ENCODE data around the gene SLC22A23. TPM values are rescaled to one million over a fixed set of nuclear protein-coding genes. Genes with fewer than 3 reads are reported as not detected.

SLC22A23 gene
- total and polyA plus RNA-seq, 2 donors (not counting 1 experiment from before 2014, with no cell fraction given), result 0.18 to 1.4 TPM

DNA sequence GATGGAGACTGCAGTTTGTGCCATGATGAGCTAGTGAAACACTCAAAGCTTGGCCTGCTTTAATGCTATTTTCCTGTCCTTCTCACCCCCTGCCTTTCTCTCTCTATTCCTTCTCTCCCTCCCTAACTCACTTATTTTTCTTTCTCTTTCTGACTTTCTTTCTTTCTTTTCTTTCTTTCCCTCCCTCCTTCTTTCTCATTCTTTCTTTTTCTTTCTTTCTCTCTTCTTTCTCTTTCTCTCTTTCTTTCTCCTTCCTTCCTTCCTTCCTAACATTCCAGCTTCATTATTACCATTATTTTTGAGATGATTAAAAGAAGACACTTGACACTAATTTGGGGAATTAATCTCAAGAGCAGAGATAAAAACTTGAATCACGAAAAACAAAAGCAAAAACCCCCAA, 39.5 kb upstream of the SLC22A23 start:
- Histone ChIP-seq H3K9ac (ENCODE audit: low read length) (no peak overlapping the region), H3K27me3 (replicated peaks in 1 of 4; ENCODE audit: control extremely low read depth in 1 of 4, control insufficient read depth in 3 of 4, insufficient read depth in 4 of 4, low read length in 3 of 4) (peaks cover 0 to 22% (median 0%) of the 10 kb centered on the region in 4 experiments), H3K9me3 (ENCODE audit: control extremely low read depth in 1 of 3, control insufficient read depth in 2 of 3, insufficient read depth in 1 of 3, low read length in 2 of 3) (peaks cover 0 to 2% (median 0%) of the 10 kb centered on the region in 3 donors), H3K4me2 (replicated peaks; ENCODE audit: low read depth, low read length, poor library complexity, severe bottlenecking) (no peak overlapping the region), H4K20me1 (ENCODE audit: control insufficient read depth, insufficient read depth, low read length, poor library complexity, severe bottlenecking) (no peaks in the 10 kb centered on the region), H3K27ac (ENCODE audit: low read length in 2 of 2) (no peak overlapping the region), H2AFZ (ENCODE audit: insufficient read depth, low read depth, low read length, poor library complexity, severe bottlenecking) (no peak overlapping the region), H3K79me2 (ENCODE audit: control insufficient read depth, insufficient read depth, low read length) (no peaks in the 10 kb centered on the region), H3K36me3 (replicated peaks in 1 of 2; ENCODE audit: control extremely low read depth in 1 of 2, control insufficient read depth in 1 of 2, extremely low read depth in 1 of 2, insufficient read depth in 2 of 2, low read length in 1 of 2) (no peaks in the 10 kb centered on the region), H3K4me1 (ENCODE audit: control insufficient read depth in 2 of 2, insufficient read depth in 2 of 2, low read length in 2 of 2) (no peaks in the 10 kb centered on the region), H3K4me3 (ENCODE audit: control extremely low read depth in 1 of 5, extremely low read depth in 1 of 5, insufficient read depth in 1 of 5, low read depth in 2 of 5, low read length in 4 of 5) (no peak overlapping the region)
- DNase-seq (no peak), ATAC-seq (ENCODE audit: low read depth) (no peak)
- intact Hi-C loops (cut with micrococcal nuclease), result no loop called here
- TF ChIP-seq CTCF (IDR thresholded peaks at IDR 0.05), result peak; percentile 22
- TF ChIP-seq EZH2 (IDR thresholded peaks at IDR 0.05; ENCODE audit: borderline replicate concordance, insufficient read depth, low read depth, low read length, poor library complexity, severe bottlenecking), result no peak
- peaks cover 40% of the 10 kb centered on the region for H3K27me3 Mint-ChIP-seq
- POLR2A ChIA-PET, result no interaction called here
- H3K4me3 Mint-ChIP-seq, result no peak overlapping the region
- CTCF ChIA-PET, result no interaction called here
- H3K9me3 Mint-ChIP-seq (ENCODE audit: insufficient read depth), result no peaks in the 10 kb centered on the region
- H3K27ac Mint-ChIP-seq, result no peak overlapping the region
- no peaks in the 10 kb centered on the region for H3K4me1 Mint-ChIP-seq
- WGBS (ENCODE audit: insufficient coverage), result no CpG with 5 or more reads among the region's 1 CpG

DNA sequence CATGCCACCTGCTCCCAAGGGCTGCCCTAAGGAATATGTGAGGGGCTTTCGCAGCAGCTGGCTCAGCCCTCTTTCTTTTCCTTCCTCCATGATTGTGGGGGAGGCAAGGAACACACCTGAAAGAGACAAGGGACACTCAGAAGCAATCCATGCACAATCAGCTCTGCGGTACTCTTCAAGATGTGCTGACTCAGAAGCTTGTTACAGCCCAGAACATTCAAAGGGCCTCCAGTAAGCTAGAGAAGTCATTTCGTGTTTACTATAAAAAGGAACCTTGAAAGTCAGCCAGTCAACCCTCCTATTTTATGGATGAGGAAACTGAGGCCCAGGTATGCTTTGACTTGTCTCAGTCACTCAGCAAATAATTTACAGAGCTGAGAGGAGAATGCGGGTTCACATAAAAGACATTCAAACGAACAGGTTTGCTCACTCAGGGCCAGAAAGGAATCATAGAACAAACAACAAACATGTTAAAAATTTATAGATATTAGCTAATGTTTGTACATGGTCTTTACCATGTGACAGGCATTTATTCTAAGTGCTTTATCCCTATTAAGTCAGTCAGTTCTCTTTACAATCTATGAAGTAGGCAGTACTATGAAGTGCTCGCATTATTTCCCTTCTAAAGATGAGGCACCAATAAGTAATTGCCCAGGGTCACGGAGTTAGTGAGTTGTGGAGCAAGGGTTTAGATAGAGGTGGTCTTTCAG, 37.7 kb upstream of the SLC22A23 start:
- Histone ChIP-seq H3K79me2 (ENCODE audit: control insufficient read depth, insufficient read depth, low read length) (no peaks in the 10 kb centered on the region), H3K9me3 (ENCODE audit: control extremely low read depth in 1 of 3, control insufficient read depth in 2 of 3, insufficient read depth in 1 of 3, low read length in 2 of 3) (peaks cover 0 to 4% (median 0%) of the 10 kb centered on the region in 3 donors), H3K4me1 (ENCODE audit: control insufficient read depth in 2 of 2, insufficient read depth in 2 of 2, low read length in 2 of 2) (no peaks in the 10 kb centered on the region), H3K4me2 (replicated peaks; ENCODE audit: low read depth, low read length, poor library complexity, severe bottlenecking) (no peak overlapping the region), H3K36me3 (replicated peaks in 1 of 2; ENCODE audit: control extremely low read depth in 1 of 2, control insufficient read depth in 1 of 2, extremely low read depth in 1 of 2, insufficient read depth in 2 of 2, low read length in 1 of 2) (no peaks in the 10 kb centered on the region), H3K4me3 (ENCODE audit: control extremely low read depth in 1 of 5, extremely low read depth in 1 of 5, insufficient read depth in 1 of 5, low read depth in 2 of 5, low read length in 4 of 5) (no peak overlapping the region), H4K20me1 (ENCODE audit: control insufficient read depth, insufficient read depth, low read length, poor library complexity, severe bottlenecking) (no peaks in the 10 kb centered on the region), H3K27me3 (replicated peaks in 1 of 4; ENCODE audit: control extremely low read depth in 1 of 4, control insufficient read depth in 3 of 4, insufficient read depth in 4 of 4, low read length in 3 of 4) (peaks cover 0 to 23% (median 0%) of the 10 kb centered on the region in 4 experiments), H2AFZ (ENCODE audit: insufficient read depth, low read depth, low read length, poor library complexity, severe bottlenecking) (no peak overlapping the region), H3K27ac (ENCODE audit: low read length in 2 of 2) (no peak overlapping the region), H3K9ac (ENCODE audit: low read length) (no peak overlapping the region)
- 94% methylated on average over 3 of the region's 7 CpGs for WGBS (ENCODE audit: insufficient coverage)
- ChIA-PET CTCF (no interaction called here), POLR2A (no interaction called here)
- H3K27me3 Mint-ChIP-seq, result peaks cover 47% of the 10 kb centered on the region
- no peak overlapping the region for H3K4me3 Mint-ChIP-seq
- TF ChIP-seq EZH2 (IDR thresholded peaks at IDR 0.05; ENCODE audit: borderline replicate concordance, insufficient read depth, low read depth, low read length, poor library complexity, severe bottlenecking) (no peak), CTCF (IDR thresholded peaks at IDR 0.05) (no peak)
- intact Hi-C loops (cut with micrococcal nuclease), result no loop called here
- no peak for DNase-seq
- no peaks in the 10 kb centered on the region for H3K9me3 Mint-ChIP-seq (ENCODE audit: insufficient read depth)
- ATAC-seq (ENCODE audit: low read depth), result no peak
- no peak overlapping the region for H3K27ac Mint-ChIP-seq
- H3K4me1 Mint-ChIP-seq, result no peaks in the 10 kb centered on the region
